ENCODE results near the gene MBD5. TPM values are rescaled to one million over a fixed set of nuclear protein-coding genes. Genes with fewer than 3 reads are reported as not detected.
A peak's percentile ranks its signal among the peaks of the same experiment; 100 is the strongest.

MBD5 gene
- total RNA-seq, 1 experiment from 2014 or later, result 33.7 TPM

GRCh38 chr2:147989102-147989501 lies 31.8 kb upstream of the MBD5 start:
- ChIA-PET CTCF (interaction anchor here (1.0 to 3.6 kb wide), 6 partner anchors 25 to 520 kb away, joined by 3 to 18 read pairs (median 4); partner anchors contain the start of genes MBD5 and ORC4), POLR2A (interaction anchor here (0.6 kb wide), 1 partner anchor 257 kb away, joined by 4 read pairs; no protein-coding TSS in a partner anchor)
- no peak for TF ChIP-seq CBFB (CRISPR knock-in tag; IDR thresholded peaks at IDR 0.05; ENCODE audit: low read depth)
- TF ChIP-seq NR2C2 (CRISPR knock-in tag; IDR thresholded peaks at IDR 0.05), result no peak
- TF ChIP-seq GABPB1 (CRISPR knock-in tag; IDR thresholded peaks at IDR 0.05), result no peak
- no peak for TF ChIP-seq HMGA2 (CRISPR knock-in tag; IDR thresholded peaks at IDR 0.05)
- TF ChIP-seq FOXP1 (CRISPR knock-in tag; IDR thresholded peaks at IDR 0.05; ENCODE audit: borderline replicate concordance), result no peak
- TF ChIP-seq IRF2 (CRISPR knock-in tag; IDR thresholded peaks at IDR 0.05; ENCODE audit: borderline replicate concordance, low read depth), result no peak
- ATAC-seq, result peak; percentile 41; the same call in 1 of the 2 replicates
- H3K4me1 Mint-ChIP-seq, result peaks cover 29% of the 10 kb centered on the region
- H3K27me3 Mint-ChIP-seq (ENCODE audit: low read depth), result no peaks in the 10 kb centered on the region
- H3K36me3 Mint-ChIP-seq, result peaks cover under 1% of the 10 kb centered on the region; the same call in 1 of the 2 replicates
- H3K27ac Mint-ChIP-seq, result peak overlapping the region; percentile 4
- H3K9me3 Mint-ChIP-seq, result no peaks in the 10 kb centered on the region
- no peak overlapping the region for H3K4me3 Mint-ChIP-seq
- DNase-seq (ENCODE audit: low spot score), result no peak

- ChIA-PET CTCF (interaction anchor here (1.0 to 3.6 kb wide), 6 partner anchors 24 to 520 kb away, joined by 3 to 18 read pairs (median 4); partner anchors contain the start of genes MBD5 and ORC4), POLR2A (no interaction called here)
- Mint-ChIP-seq H3K4me3 (no peak overlapping the region), H3K27ac (peak overlapping the region; percentile 85), H3K9me3 (no peaks in the 10 kb centered on the region), H3K36me3 (peaks cover 8% of the 10 kb centered on the region), H3K4me1 (peaks cover 26% of the 10 kb centered on the region), H3K27me3 (ENCODE audit: low read depth) (no peaks in the 10 kb centered on the region)
- ATAC-seq (peak; percentile 77), DNase-seq (ENCODE audit: low spot score) (no peak)
- TF ChIP-seq ZNF532 (CRISPR knock-in tag; IDR thresholded peaks at IDR 0.05; ENCODE audit: borderline replicate concordance) (no peak), MAX (CRISPR knock-in tag; IDR thresholded peaks at IDR 0.05) (no peak), ZNF423 (CRISPR knock-in tag; IDR thresholded peaks at IDR 0.05) (no peak), CTCF (IDR thresholded peaks at IDR 0.05) (no peak), NR2C2 (CRISPR knock-in tag; IDR thresholded peaks at IDR 0.05) (no peak), ZNF396 (CRISPR knock-in tag; IDR thresholded peaks at IDR 0.05; ENCODE audit: borderline replicate concordance) (no peak), ZNF281 (CRISPR knock-in tag; IDR thresholded peaks at IDR 0.05) (no peak), ZNF138 (CRISPR knock-in tag; conservative IDR thresholded peaks at IDR 0.05) (no peak), SP1 (CRISPR knock-in tag; conservative IDR thresholded peaks at IDR 0.05) (no peak), SMAD4 (CRISPR knock-in tag; IDR thresholded peaks at IDR 0.05) (no peak), ZMAT4 (CRISPR knock-in tag; IDR thresholded peaks at IDR 0.05) (no peak), ZNF416 (CRISPR knock-in tag; IDR thresholded peaks at IDR 0.05) (no peak)
- TF ChIP-seq, protein P1, sequence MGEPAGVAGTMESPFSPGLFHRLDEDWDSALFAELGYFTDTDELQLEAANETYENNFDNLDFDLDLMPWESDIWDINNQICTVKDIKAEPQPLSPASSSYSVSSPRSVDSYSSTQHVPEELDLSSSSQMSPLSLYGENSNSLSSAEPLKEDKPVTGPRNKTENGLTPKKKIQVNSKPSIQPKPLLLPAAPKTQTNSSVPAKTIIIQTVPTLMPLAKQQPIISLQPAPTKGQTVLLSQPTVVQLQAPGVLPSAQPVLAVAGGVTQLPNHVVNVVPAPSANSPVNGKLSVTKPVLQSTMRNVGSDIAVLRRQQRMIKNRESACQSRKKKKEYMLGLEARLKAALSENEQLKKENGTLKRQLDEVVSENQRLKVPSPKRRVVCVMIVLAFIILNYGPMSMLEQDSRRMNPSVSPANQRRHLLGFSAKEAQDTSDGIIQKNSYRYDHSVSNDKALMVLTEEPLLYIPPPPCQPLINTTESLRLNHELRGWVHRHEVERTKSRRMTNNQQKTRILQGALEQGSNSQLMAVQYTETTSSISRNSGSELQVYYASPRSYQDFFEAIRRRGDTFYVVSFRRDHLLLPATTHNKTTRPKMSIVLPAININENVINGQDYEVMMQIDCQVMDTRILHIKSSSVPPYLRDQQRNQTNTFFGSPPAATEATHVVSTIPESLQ (CRISPR knock-in tag; IDR thresholded peaks at IDR 0.05), result no peak
These were observed 31.0 kb upstream of the MBD5 start for GRCh38 chr2:147989809-147990403.
